Activated T-helper 2 cell treated with anti-CD3 and anti-CD28 coated beads, Interferon-gamma antibody, Interleukin-2, Interleukin-4, amounts not matched to agents 10 μg/mL and 5 μg/mL and 100 μg/mL, durations not matched to agents 14 hours and 24 hours and 36 hours (primary cell): Measurements from ENCODE around the gene ZDHHC11B. TPM values are rescaled to one million over a fixed set of nuclear protein-coding genes. Genes with fewer than 3 reads are reported as not detected.
"Not testable (repeated sequence)": the region's sequence is repeated elsewhere in the genome, so short reads cannot be mapped to it uniquely, and the experiment has no call there.

ENCODE experiments used
- DNase-seq: peaks from one replicate; pipeline ENCODE4 v3.0.0; 2021; ENCODE audit warnings: low spot score
- H3K27ac Mint-ChIP-seq: one replicate; pipeline ENCODE4 v1.8.0; 2021; ENCODE audit warnings: mixed read lengths
- H3K27me3 Mint-ChIP-seq: one replicate; pipeline ENCODE4 v1.8.0; 2021; ENCODE audit warnings: low read depth, mixed read lengths
- H3K36me3 Mint-ChIP-seq: one replicate; pipeline ENCODE4 v1.8.0; 2021; ENCODE audit warnings: low read depth, mixed read lengths
- H3K4me1 Mint-ChIP-seq: one replicate; pipeline ENCODE4 v1.8.0; 2021; ENCODE audit warnings: low read depth, mixed read lengths
- H3K4me3 Mint-ChIP-seq: one replicate; pipeline ENCODE4 v1.8.0; 2021; ENCODE audit warnings: low read depth, mild to moderate bottlenecking, moderate library complexity, mixed read lengths
- H3K9me3 Mint-ChIP-seq: one replicate; pipeline ENCODE4 v1.8.0; 2021; ENCODE audit warnings: mixed read lengths
- intact Hi-C: fragments of 100-400 bp; cut with micrococcal nuclease; formaldehyde crosslinking; loops from one replicate; pipeline ENCODE4 v1.15.1; 2023
- total RNA-seq: library from RNA; stranded (reverse); gene quantifications from 2 replicates; pipeline ENCODE4 v1.2.3, GENCODE V29; 2022

ZDHHC11B gene
- total RNA-seq, 1 donor from 2014 or later = 0.18 TPM

DNA sequence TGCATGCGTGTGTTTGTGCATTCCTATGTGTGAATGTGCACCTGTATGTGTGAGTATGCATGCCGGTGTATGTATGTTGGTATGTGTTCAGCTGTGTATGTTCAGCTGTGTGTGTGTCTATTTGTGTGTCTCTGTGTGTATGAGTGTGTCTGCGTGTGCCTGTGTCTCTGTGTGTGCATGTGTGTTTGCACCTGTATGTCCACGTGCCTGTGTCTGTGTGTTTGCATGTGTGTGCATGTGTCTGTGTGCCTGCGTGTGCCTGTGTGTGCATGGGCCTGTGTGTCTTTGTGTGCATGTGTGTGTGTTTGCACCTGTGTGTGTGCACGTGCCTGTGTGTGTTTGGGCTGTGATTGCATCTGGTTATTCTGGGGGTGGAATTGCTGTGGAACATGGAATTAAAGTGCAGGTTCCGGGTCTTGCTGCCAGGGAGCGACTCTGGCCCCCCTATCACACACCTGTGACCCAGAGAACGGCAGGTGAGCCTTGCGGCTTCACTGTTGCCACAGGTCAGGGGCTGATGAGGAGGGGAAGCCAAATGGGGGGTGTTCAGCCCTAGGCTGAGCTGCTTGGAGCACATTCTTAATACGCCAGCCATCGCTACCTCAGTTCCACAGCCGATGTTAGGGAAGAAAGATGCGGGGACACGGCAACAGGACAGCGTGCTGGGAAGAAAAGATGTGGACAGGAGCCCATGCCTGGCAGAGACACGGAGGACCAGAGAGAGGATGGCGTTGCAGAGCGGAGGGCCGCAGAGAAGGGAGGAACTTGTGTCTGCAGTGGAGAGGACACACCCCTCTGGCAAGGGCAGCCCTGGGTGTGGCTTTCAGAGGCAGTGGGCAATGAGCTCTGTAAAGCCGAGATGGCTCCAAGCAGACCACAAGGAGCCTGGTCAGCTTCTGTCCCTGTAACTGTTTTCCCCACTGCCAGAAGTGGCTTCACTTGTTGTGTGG, 87.5 kb downstream of the ZDHHC11B start:
- intact Hi-C loops, H3K4me1 Mint-ChIP-seq, H3K27ac Mint-ChIP-seq, DNase-seq, H3K36me3 Mint-ChIP-seq, H3K4me3 Mint-ChIP-seq, H3K9me3 Mint-ChIP-seq: not testable (repeated sequence)
- peaks cover 35% of the 10 kb centered on the region for H3K27me3 Mint-ChIP-seq

DNA sequence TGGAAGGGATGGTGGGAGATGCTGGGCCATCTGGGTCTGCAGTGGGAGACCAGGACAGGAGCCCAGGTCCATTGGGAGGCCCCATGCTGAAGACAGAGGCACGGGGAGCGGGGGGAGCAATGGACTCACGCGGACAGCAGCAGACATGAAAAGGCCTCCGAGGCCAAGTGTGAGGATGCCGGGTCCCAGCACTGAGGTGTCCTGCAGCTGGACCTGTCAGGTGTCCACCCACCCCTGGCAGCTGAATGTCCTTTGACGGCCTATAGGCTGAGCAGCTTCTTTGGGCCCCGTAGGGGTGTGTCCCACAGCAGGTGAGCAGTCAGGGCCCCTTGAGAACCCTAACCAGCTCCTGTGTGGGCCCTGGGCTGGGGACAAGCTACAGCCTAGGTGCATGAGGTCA, 88.3 kb downstream of the ZDHHC11B start:
- H3K4me3 Mint-ChIP-seq, H3K4me1 Mint-ChIP-seq, DNase-seq, intact Hi-C loops, H3K36me3 Mint-ChIP-seq, H3K9me3 Mint-ChIP-seq, H3K27ac Mint-ChIP-seq: not testable (repeated sequence)
- peaks cover 32% of the 10 kb centered on the region for H3K27me3 Mint-ChIP-seq

DNA sequence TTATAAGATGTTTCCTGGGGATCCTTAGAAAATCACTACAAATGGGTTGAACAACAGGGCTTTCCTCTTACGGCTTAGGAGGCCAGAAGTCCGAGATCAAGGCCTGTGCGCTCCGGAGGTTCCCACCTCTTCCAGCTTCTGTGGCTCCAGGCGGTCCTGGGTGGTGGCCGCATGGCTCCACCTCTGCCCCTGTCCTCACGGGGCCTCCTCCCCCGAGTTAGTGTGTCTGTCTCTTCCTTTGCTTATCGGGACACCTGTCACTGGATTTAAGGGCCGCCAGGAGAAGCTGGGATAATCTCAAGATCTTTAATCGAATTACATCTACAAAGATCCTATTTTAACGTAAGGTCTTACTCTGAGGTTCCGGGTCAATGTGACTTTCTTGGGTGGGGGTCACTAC, 89.1 kb downstream of the ZDHHC11B start:
- H3K36me3 Mint-ChIP-seq, intact Hi-C loops, H3K4me3 Mint-ChIP-seq, H3K4me1 Mint-ChIP-seq, DNase-seq, H3K27ac Mint-ChIP-seq, H3K9me3 Mint-ChIP-seq: not testable (repeated sequence)
- peaks cover 27% of the 10 kb centered on the region for H3K27me3 Mint-ChIP-seq

- H3K36me3 Mint-ChIP-seq, H3K4me1 Mint-ChIP-seq, DNase-seq, H3K9me3 Mint-ChIP-seq, H3K27ac Mint-ChIP-seq, intact Hi-C loops: not testable (repeated sequence)
- Mint-ChIP-seq H3K27me3 (peaks cover 21% of the 10 kb centered on the region), H3K4me3 (peak overlapping the region; percentile 33)
These were observed 90.5 kb downstream of the ZDHHC11B start for GRCh38 chr5:694042-694431.

DNA sequence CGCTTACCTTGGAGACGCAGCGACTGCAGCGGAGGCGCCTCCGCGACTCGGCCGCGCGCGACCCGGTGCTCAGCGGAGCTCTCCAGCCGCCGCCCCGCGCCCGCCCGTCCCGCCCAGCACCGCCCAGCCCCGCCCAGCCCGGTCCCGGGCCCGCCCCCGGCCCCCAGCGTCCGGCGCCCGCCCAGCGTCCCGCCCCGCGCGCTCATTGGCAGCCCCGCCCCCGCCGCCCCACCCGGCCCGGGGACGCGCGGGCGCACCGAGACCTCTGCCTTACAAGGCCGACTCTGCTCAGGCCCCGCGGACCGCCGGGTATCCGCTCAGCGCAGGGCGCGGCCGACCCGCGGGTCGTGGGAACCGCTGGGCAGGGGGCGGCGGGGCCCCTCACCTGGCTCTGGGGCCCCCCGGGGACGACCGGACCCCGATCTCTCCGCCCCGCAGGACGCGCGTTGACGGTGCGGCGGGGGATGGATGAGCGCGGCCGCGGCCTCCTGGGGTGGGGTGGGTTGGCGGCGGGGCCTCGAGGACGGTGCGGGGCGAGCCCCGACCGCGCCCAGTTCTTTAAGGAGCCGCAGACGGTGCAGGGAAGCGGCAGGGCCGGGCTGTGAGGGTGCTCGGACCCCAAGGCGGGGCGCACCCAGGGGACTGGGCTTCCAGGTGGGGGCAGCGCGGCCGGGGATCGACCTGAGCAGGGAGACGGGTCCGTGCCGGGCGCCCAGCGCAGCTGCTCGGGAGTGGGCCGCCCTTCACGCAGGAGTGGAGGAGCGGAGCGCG, 91.1 kb downstream of the ZDHHC11B start, which contains the start of gene TPPP:
TSS of gene TPPP (minus strand) at position 82 of the 771 bp plus-strand sequence. CDS start 15,292 bp downstream, outside the sequence.
- H3K9me3 Mint-ChIP-seq, intact Hi-C loops, H3K27ac Mint-ChIP-seq, H3K4me1 Mint-ChIP-seq, H3K36me3 Mint-ChIP-seq: not testable (repeated sequence)
- Mint-ChIP-seq H3K27me3 (peaks cover 15% of the 10 kb centered on the region), H3K4me3 (peak within 1 kb of the TSS; percentile 55)
- peak; percentile 61 for DNase-seq

- H3K36me3 Mint-ChIP-seq, H3K9me3 Mint-ChIP-seq, H3K4me1 Mint-ChIP-seq, intact Hi-C loops, DNase-seq, H3K27ac Mint-ChIP-seq: not testable (repeated sequence)
- Mint-ChIP-seq H3K4me3 (peak overlapping the region; percentile 55), H3K27me3 (peaks cover 13% of the 10 kb centered on the region)
These were observed 91.9 kb downstream of the ZDHHC11B start for GRCh38 chr5:692529-693041.

- Mint-ChIP-seq H3K4me3 (peak overlapping the region; percentile 39), H3K4me1 (peaks cover 2% of the 10 kb centered on the region), H3K9me3 (no peaks in the 10 kb centered on the region), H3K36me3 (no peaks in the 10 kb centered on the region), H3K27ac (no peak overlapping the region), H3K27me3 (peaks cover 8% of the 10 kb centered on the region)
- DNase-seq = no peak
- intact Hi-C loops = no loop called here
These were observed 92.6 kb downstream of the ZDHHC11B start for GRCh38 chr5:691817-692528.

GRCh38 chr5:691049-691448, 93.5 kb downstream of the ZDHHC11B start:
- H3K27me3 Mint-ChIP-seq, H3K36me3 Mint-ChIP-seq, H3K27ac Mint-ChIP-seq, DNase-seq, H3K4me3 Mint-ChIP-seq, intact Hi-C loops, H3K9me3 Mint-ChIP-seq, H3K4me1 Mint-ChIP-seq: not testable (repeated sequence)

DNA sequence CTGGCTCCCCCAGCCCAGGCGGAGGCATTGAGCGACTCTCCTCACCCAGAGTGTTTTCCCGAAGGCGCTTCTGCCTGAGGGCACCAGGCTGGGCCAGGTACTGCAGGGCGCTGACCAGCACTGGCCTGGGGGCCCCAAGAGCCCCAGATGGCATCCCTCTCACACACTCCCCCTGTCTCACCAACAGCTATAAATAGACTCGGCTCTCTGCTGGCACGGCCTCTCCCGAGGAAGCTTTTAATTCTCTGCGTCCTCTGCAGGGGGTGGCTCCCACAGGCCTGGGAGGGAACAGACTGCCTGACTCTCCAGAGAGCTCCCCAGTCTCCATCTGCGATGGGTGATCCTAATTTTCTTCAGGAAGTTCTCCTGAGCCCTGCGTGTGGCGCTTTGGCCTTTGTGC, 94.2 kb downstream of the ZDHHC11B start:
- H3K4me3 Mint-ChIP-seq, DNase-seq, intact Hi-C loops, H3K4me1 Mint-ChIP-seq, H3K36me3 Mint-ChIP-seq, H3K27me3 Mint-ChIP-seq, H3K9me3 Mint-ChIP-seq, H3K27ac Mint-ChIP-seq: not testable (repeated sequence)

DNA sequence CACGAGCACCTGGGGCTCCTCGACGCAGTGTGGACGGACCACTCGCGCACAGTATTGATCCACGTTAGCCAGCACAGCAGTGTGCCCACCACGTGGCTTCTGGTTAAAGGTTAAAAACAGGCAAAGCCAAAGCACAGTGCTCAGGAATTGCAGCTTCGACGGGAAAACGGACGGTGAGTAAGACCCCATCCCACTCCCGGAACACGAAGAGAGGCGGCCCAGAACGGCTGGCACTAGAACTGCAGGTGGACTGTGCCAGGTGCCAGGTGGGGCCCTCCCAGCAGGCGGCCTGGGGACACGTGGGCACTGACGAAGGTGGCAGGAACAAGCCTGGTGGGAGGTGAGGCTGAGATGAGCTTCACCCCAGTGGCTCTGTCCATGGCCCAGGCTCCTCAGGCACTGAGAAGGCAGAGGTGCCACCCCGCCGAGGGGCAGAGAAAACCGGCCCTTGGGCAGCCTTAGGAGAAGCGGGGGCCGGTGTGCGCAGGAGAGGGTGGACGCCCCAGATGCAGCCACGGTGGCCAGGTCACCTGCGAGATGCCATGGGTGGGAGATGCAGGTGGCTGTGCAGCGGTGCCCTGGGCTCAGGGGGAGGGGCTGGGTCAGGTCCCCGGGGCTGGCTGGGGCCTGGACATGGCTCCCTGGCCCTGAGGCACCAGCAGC, 96.0 kb downstream of the ZDHHC11B start:
- H3K4me3 Mint-ChIP-seq = not testable (repeated sequence)

GRCh38 chr5:686936-687335, 97.6 kb downstream of the ZDHHC11B start:
- H3K36me3 Mint-ChIP-seq, H3K4me1 Mint-ChIP-seq, intact Hi-C loops, H3K27me3 Mint-ChIP-seq, H3K9me3 Mint-ChIP-seq, H3K27ac Mint-ChIP-seq, H3K4me3 Mint-ChIP-seq, DNase-seq: not testable (repeated sequence)

More for the DNA sequence above, 96.0 kb downstream of the ZDHHC11B start:
- H3K27ac Mint-ChIP-seq, DNase-seq, intact Hi-C loops, H3K4me1 Mint-ChIP-seq, H3K9me3 Mint-ChIP-seq, H3K36me3 Mint-ChIP-seq, H3K27me3 Mint-ChIP-seq: not testable (repeated sequence)

- H3K4me3 Mint-ChIP-seq, H3K4me1 Mint-ChIP-seq, intact Hi-C loops, H3K9me3 Mint-ChIP-seq, H3K27ac Mint-ChIP-seq, H3K36me3 Mint-ChIP-seq, H3K27me3 Mint-ChIP-seq, DNase-seq: not testable (repeated sequence)
These were observed 98.4 kb downstream of the ZDHHC11B start for GRCh38 chr5:686172-686523.
